ENCODE data around the gene PSTPIP2.
"Not testable (repeated sequence)": the region's sequence is repeated elsewhere in the genome, so short reads cannot be mapped to it uniquely, and the experiment has no call there.

The PSTPIP2 gene

GRCh38 chr18:46071653-46072375 lies at the start of gene PSTPIP2:
Gene PSTPIP2 (minus strand): TSS chr18:46072260. CDS start chr18:46072188, 72 bp downstream.
- DNase-seq (ENCODE audit: low read depth) = peak; percentile 48

- no peak for DNase-seq (ENCODE audit: low read depth)
These were observed 41.7 kb upstream of the PSTPIP2 start for GRCh38 chr18:46113751-46114150.

- no peak for DNase-seq (ENCODE audit: low read depth)
These were observed 38.3 kb upstream of the PSTPIP2 start for GRCh38 chr18:46110406-46110805.

GRCh38 chr18:46109386-46109785 lies 37.3 kb upstream of the PSTPIP2 start:
- DNase-seq (ENCODE audit: low read depth) = no peak

GRCh38 chr18:46104128-46104911 lies 32.3 kb upstream of the PSTPIP2 start, which contains the start of gene HAUS1:
Gene HAUS1 (plus strand): TSS chr18:46104385. CDS start chr18:46104412, 27 bp downstream.
- peak; percentile 74 for DNase-seq (ENCODE audit: low read depth)

GRCh38 chr18:46099463-46099862 lies 27.4 kb upstream of the PSTPIP2 start:
- no peak for DNase-seq (ENCODE audit: low read depth)

- DNase-seq (ENCODE audit: low read depth) = no peak
These were observed 26.5 kb upstream of the PSTPIP2 start for GRCh38 chr18:46098616-46098933.

- DNase-seq (ENCODE audit: low read depth) = peak; percentile 75
These were observed 25.9 kb upstream of the PSTPIP2 start, which contains the start of gene ATP5F1A for GRCh38 chr18:46097801-46098615. Gene ATP5F1A (minus strand): TSS chr18:46098296. CDS start chr18:46098231, 65 bp downstream.

GRCh38 chr18:46097431-46097800 lies 25.4 kb upstream of the PSTPIP2 start:
- no peak for DNase-seq (ENCODE audit: low read depth)

- no peak for DNase-seq (ENCODE audit: low read depth)
These were observed 24.7 kb upstream of the PSTPIP2 start for GRCh38 chr18:46096651-46097300.

- no peak for DNase-seq (ENCODE audit: low read depth)
These were observed 23.5 kb upstream of the PSTPIP2 start for GRCh38 chr18:46095532-46095931.

GRCh38 chr18:46088501-46088900 lies 16.4 kb upstream of the PSTPIP2 start:
- not testable (repeated sequence) for DNase-seq (ENCODE audit: low read depth)

- no peak for DNase-seq (ENCODE audit: low read depth)
These were observed 12.4 kb upstream of the PSTPIP2 start for GRCh38 chr18:46084431-46084830.

GRCh38 chr18:46080156-46080555 lies 8.1 kb upstream of the PSTPIP2 start:
- no peak for DNase-seq (ENCODE audit: low read depth)

- DNase-seq (ENCODE audit: low read depth) = no peak
These were observed 7.3 kb upstream of the PSTPIP2 start for GRCh38 chr18:46079336-46079735.

GRCh38 chr18:46073474-46074331 lies 1.6 kb upstream of the PSTPIP2 start:
- DNase-seq (ENCODE audit: low read depth) = no peak

- no peak for DNase-seq (ENCODE audit: low read depth)
These were observed 899 bp upstream of the PSTPIP2 start for GRCh38 chr18:46072959-46073358.

- no peak for DNase-seq (ENCODE audit: low read depth)
These were observed 362 bp upstream of the PSTPIP2 start for GRCh38 chr18:46072376-46072867.

GRCh38 chr18:46070815-46071652 lies 1.0 kb downstream of the PSTPIP2 start:
- no peak for DNase-seq (ENCODE audit: low read depth)

GRCh38 chr18:46070232-46070631 lies 1.8 kb downstream of the PSTPIP2 start:
- no peak for DNase-seq (ENCODE audit: low read depth)
